Retinal pigment epithelial cell (primary cell): ENCODE measurements around the gene SRC.

ENCODE experiments used
- DNase-seq: peaks from one replicate; pipeline ENCODE4 v3.0.0-alpha.2; 2010; ENCODE audit warnings: low read depth
- H3K4me3 ChIP-seq: 2 replicates; pipeline ENCODE4 v1.5.1; 2011; ENCODE audit warnings: mild to moderate bottlenecking, low read length, control low read depth, moderate library complexity
- TF ChIP-seq, protein P1 (sequence below): conservative IDR thresholded peaks from 2 replicates; pipeline ENCODE4 v1.5.1; 2011; ENCODE audit warnings: low read depth, low read length, control low read depth, inconsistent platforms

Gene SRC

DNA sequence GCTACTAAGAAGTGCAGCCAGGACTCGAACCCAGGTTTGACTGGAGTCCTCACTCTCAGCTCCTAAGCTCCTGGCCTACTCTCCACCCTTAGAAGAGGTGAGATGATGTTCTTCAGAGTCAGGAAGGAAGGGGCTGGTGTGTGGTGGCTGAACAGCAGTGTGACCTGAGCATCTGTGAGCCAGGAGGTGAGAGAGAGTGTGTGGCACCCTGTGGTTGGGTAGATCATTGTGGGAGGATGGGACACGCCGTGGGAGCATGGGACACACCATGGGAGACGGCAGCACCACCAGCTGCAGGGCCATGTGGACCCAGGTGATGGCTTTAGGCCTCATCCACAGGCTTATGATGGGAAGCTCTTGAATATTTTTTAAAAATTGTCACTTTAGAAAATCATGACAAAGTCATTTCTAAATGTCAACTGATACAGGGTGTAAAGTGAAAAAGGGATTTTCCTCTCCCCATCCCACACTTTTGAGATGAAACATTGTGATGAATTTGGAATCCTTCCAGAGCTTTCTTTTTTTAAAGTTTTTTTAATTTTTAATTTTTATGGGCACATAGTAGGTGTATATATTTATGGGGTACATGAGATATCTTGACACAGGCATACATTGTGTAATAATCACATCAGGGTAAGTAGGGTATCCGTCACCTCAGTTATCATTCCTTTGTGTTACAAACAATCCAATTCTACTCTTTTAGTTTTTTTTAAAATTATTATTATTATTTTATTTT, 31.6 kb downstream of the SRC start:
- TF ChIP-seq, protein P1, sequence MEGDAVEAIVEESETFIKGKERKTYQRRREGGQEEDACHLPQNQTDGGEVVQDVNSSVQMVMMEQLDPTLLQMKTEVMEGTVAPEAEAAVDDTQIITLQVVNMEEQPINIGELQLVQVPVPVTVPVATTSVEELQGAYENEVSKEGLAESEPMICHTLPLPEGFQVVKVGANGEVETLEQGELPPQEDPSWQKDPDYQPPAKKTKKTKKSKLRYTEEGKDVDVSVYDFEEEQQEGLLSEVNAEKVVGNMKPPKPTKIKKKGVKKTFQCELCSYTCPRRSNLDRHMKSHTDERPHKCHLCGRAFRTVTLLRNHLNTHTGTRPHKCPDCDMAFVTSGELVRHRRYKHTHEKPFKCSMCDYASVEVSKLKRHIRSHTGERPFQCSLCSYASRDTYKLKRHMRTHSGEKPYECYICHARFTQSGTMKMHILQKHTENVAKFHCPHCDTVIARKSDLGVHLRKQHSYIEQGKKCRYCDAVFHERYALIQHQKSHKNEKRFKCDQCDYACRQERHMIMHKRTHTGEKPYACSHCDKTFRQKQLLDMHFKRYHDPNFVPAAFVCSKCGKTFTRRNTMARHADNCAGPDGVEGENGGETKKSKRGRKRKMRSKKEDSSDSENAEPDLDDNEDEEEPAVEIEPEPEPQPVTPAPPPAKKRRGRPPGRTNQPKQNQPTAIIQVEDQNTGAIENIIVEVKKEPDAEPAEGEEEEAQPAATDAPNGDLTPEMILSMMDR, result no peak

DNA sequence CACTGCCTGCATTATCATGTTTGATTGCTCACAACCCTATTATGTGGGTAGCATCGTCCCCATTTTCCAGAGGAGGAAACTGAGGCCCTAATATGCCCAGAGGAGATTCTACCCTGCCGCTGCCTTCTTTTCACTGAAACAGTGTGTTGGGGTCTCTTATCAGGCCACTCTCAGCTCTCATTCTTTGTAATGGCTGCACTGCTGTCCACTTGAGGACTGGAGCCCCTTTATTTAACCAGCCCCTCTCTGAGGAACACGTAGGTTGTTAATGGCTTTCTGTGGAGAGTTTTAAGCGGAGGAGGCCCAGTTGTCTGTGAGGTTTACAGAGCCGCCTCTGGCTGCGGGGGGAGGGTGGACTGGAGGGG, 32.5 kb downstream of the SRC start:
- TF ChIP-seq, protein P1, result no peak
- no peak for DNase-seq
- no peak overlapping the region for H3K4me3 ChIP-seq

More for the DNA sequence above, 31.6 kb downstream of the SRC start:
- H3K4me3 ChIP-seq, result no peak overlapping the region
- no peak for DNase-seq

GRCh38 chr20:37378785-37379598, 33.1 kb downstream of the SRC start:
- TF ChIP-seq, protein P1, result no peak
- H3K4me3 ChIP-seq, result no peak overlapping the region
- no peak for DNase-seq

DNA sequence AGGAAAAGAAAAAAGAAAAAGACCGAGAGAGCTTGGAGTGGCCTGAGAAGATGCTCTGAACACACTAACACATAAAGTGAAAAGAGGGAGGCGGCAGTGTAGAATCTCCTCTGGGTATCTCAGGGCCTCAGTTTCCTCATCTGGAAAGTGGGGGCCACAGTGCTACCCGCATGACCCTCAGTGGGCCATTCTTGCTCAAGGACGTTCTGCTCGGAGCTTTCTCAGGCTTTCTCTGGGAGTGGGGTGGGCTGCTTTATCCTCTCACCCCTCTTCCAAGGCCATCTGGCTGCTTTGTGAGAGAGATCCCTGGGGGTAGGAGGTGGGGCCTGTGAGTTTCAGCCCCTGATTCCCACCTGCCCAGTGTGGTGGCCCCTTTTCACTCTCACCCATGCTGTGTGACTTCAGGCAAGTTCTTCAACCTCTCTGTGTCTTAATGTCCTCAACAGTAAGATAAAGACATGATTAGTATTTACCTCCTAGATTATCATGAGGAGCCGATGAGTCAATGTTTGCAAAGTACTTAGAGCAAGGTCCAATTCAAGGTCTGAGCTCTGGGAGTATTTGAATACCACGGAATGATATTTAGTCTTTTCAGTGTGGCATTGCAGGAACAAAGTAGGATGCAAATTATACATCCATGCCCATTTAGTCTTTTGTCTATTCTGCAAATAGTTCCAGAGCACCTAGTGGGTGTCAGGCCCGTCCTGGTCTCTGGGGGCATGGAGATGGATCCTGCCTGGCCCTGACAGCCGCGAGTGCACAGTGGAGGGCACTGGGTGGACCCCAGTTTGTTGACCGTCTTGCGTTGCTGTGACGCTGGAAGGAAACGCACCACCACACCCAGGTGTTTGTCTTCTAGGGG, 34.3 kb downstream of the SRC start:
- no peak overlapping the region for H3K4me3 ChIP-seq
- DNase-seq, result no peak
- TF ChIP-seq, protein P1, result no peak

- H3K4me3 ChIP-seq, result no peak overlapping the region
- TF ChIP-seq, protein P1, result no peak
- no peak for DNase-seq
Measured at GRCh38 chr20:37380864-37381579, 35.1 kb downstream of the SRC start.

DNA sequence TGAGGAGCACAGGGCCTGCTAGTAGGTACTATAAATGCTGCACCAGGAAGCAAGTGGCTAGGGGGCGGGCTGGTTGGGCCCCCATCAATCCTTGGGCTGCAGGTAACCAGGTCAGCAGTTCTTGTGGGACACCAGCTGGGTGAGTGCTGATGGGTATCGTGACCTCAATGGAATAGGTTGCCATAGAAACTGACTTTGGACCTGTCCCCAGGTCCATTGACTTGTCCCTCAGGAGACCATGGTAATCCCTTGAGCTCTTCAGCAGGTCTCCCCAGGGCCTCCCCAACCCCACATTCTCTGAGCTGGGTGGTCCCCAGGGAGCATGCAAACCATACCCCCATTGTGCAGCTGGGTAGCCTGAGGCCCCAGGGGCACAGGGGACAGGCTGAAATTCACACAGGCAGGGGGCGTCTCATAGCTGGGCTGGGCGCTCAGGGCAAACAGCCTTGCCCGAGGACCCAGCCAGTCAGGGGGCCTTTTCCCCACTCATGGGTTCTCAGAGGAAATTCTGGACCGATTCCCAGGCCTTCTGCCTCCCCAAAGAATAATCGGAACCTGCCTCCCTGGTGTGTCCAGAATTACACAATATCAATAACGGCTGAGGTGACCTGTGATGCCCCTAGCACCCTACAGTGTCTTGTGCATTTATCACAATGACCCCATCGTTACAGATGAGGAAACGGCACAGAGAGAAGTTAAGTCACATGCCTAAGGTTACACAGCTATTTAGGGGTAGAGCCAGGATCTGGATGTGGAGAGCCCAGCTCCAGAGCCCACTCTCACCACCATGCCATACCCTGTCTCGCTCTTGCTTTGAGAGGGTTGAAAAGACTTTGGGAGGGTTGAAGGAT, 35.9 kb downstream of the SRC start:
- H3K4me3 ChIP-seq, result no peak overlapping the region
- DNase-seq, result no peak
- TF ChIP-seq, protein P1, result no peak
